HUES6 (cell line): Measurements from ENCODE around the gene BTD.
"Not testable (repeated sequence)": the region's sequence is repeated elsewhere in the genome, so short reads cannot be mapped to it uniquely, and the experiment has no call there.

Experiments used
- H3K27ac ChIP-seq: 2 replicates; pipeline ENCODE4 v1.7.0; 2013; ENCODE audit warnings: low read depth, mild to moderate bottlenecking, low read length, inconsistent platforms
- H3K27me3 ChIP-seq: 2 replicates; pipeline ENCODE4 v1.6.1; 2013; ENCODE audit warnings: low read length; ENCODE audit not compliant: control insufficient read depth, insufficient read depth
- H3K36me3 ChIP-seq: 2 replicates; pipeline ENCODE4 v1.6.1; 2013; ENCODE audit warnings: low read length; ENCODE audit not compliant: control insufficient read depth, insufficient read depth
- H3K4me1 ChIP-seq: 2 replicates; pipeline ENCODE4 v1.6.1; 2013; ENCODE audit warnings: low read length; ENCODE audit not compliant: control insufficient read depth, insufficient read depth
- H3K4me3 ChIP-seq: 2 replicates; pipeline ENCODE4 v1.5.1; 2013; ENCODE audit warnings: low read depth, low read length
- H3K9ac ChIP-seq: one replicate; pipeline ENCODE4 v1.6.1; 2013; ENCODE audit warnings: mild to moderate bottlenecking, low read length
- H3K9me3 ChIP-seq: 2 replicates; pipeline ENCODE4 v1.6.1; 2013; ENCODE audit warnings: low read depth, low read length; ENCODE audit not compliant: control insufficient read depth, insufficient read depth

The BTD gene

DNA sequence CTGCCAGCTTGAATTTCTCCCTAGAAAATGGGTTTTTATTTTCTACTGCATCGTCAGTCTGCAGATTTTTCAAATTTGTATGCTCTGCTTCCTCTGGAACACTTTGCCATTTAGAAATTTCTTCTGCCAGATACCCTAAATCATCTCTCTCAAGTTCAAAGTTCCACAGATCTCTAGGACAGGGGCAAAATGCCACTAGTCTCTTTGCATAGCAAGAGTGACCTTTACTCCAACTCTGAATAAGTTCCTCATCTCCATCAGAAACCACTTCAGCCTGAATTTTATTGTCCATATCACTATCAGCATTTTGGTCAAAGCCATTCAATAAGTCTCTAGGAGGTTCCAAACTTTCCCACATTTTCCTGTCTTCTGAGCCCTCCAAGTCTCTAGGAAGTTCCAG, 3.0 kb downstream of the BTD start:
- not testable (repeated sequence) for H3K4me3 ChIP-seq, H3K9ac ChIP-seq, H3K4me1 ChIP-seq, H3K36me3 ChIP-seq, H3K27ac ChIP-seq, H3K27me3 ChIP-seq
- peaks cover 11% of the 10 kb centered on the region for H3K9me3 ChIP-seq

GRCh38 chr3:15606434-15606891, 4.9 kb downstream of the BTD start:
- no peaks in the 10 kb centered on the region; the same call in 1 of the 2 replicates for H3K36me3 ChIP-seq
- H3K4me1 ChIP-seq: no peaks in the 10 kb centered on the region
- H3K27ac ChIP-seq: no peak overlapping the region; the same call in 1 of the 2 replicates
- no peak overlapping the region for H3K9ac ChIP-seq
- no peak overlapping the region for H3K4me3 ChIP-seq
- H3K9me3 ChIP-seq: peaks cover 11% of the 10 kb centered on the region
- H3K27me3 ChIP-seq: no peaks in the 10 kb centered on the region

GRCh38 chr3:15610082-15610759, 8.7 kb downstream of the BTD start:
- H3K9me3 ChIP-seq: no peaks in the 10 kb centered on the region
- H3K9ac ChIP-seq: no peak overlapping the region
- H3K4me3 ChIP-seq: no peak overlapping the region
- H3K4me1 ChIP-seq: no peaks in the 10 kb centered on the region
- H3K27ac ChIP-seq: no peak overlapping the region
- H3K27me3 ChIP-seq: no peaks in the 10 kb centered on the region
- H3K36me3 ChIP-seq: no peaks in the 10 kb centered on the region; the same call in 1 of the 2 replicates

- Histone ChIP-seq H3K36me3 (no peaks in the 10 kb centered on the region), H3K4me3 (no peak overlapping the region), H3K27me3 (no peaks in the 10 kb centered on the region), H3K9me3 (no peaks in the 10 kb centered on the region), H3K27ac (no peak overlapping the region), H3K9ac (no peak overlapping the region), H3K4me1 (no peaks in the 10 kb centered on the region)
Measured at GRCh38 chr3:15611018-15611417, 9.5 kb downstream of the BTD start.

- H3K4me3 ChIP-seq: no peak overlapping the region
- H3K9ac ChIP-seq: no peak overlapping the region
- H3K4me1 ChIP-seq: no peaks in the 10 kb centered on the region
- H3K27ac ChIP-seq: no peak overlapping the region
- no peaks in the 10 kb centered on the region for H3K9me3 ChIP-seq
- H3K36me3 ChIP-seq: no peaks in the 10 kb centered on the region
- H3K27me3 ChIP-seq: no peaks in the 10 kb centered on the region
Measured at GRCh38 chr3:15612001-15612400, 10.5 kb downstream of the BTD start.

GRCh38 chr3:15614958-15615357, 13.4 kb downstream of the BTD start:
- H3K9ac ChIP-seq: no peak overlapping the region
- no peak overlapping the region for H3K27ac ChIP-seq
- no peaks in the 10 kb centered on the region for H3K27me3 ChIP-seq
- peaks cover 2% of the 10 kb centered on the region; the same call in 1 of the 2 replicates for H3K36me3 ChIP-seq
- peaks cover 11% of the 10 kb centered on the region for H3K9me3 ChIP-seq
- H3K4me3 ChIP-seq: no peak overlapping the region
- H3K4me1 ChIP-seq: no peaks in the 10 kb centered on the region

DNA sequence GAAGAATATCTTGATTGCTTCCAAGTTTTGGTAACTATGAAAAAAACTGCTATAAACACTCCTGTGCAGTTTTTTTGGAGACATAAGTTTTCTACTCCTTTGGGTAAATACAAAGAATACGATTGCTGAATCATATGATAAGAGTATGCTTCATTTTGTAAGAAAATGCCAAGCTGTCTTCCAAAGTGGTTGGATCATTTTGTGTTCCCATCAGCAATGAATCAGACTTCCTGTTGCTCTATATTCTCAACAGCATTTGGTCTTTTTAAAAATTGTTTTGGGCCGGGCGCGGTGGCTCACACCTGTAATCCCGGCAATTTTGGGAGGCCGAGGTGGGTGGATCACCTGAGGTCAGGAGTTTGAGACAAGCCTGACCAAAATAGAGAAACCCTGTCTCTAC, 14.5 kb downstream of the BTD start:
- no peak overlapping the region for H3K4me3 ChIP-seq
- no peaks in the 10 kb centered on the region for H3K27me3 ChIP-seq
- no peaks in the 10 kb centered on the region for H3K4me1 ChIP-seq
- no peak overlapping the region for H3K9ac ChIP-seq
- peaks cover 19% of the 10 kb centered on the region for H3K9me3 ChIP-seq
- H3K36me3 ChIP-seq: peaks cover 5% of the 10 kb centered on the region; the same call in 1 of the 2 replicates
- no peak overlapping the region for H3K27ac ChIP-seq

DNA sequence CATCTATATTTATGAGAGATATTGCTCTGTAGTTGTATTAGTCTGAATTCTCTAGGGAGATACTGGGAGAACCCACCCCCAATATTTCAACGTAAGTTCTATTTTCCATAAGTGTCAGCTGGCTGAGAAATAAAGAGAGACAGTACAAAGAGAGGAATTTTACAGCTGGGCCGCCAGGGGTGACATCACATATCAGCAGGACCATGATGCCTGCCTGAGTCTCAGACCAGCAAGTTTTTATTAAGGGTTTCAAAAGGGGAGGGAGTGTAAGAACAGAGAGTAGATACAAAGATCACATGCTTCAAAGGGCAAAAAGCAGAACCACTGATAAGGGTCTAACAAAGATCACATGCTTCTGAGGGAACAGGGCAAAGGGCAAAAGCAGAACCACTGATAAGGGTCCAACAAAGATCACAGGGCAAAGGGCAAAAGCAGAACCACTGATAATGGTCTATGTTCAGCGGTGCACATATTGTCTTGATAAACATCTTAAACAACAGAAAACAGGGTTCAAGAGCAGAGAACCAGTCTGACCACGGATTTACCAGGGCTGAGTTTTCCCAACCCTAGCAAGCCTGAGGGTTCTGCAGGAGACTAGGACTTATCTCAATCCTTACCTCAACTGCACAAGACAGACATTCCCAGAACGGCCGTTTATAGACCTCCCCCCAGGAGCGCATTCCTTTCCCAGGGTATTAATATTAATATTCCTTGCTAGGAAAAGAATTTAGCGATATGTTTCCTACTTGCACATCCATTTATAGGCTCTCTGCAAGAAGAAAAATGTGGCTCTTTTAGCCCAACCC, 18.3 kb downstream of the BTD start:
- H3K4me1 ChIP-seq, H3K4me3 ChIP-seq, H3K27me3 ChIP-seq, H3K36me3 ChIP-seq, H3K9ac ChIP-seq, H3K27ac ChIP-seq: not testable (repeated sequence)
- peaks cover 29% of the 10 kb centered on the region for H3K9me3 ChIP-seq

GRCh38 chr3:15623535-15624440, 22.2 kb downstream of the BTD start:
- H3K9ac ChIP-seq: no peak overlapping the region
- no peaks in the 10 kb centered on the region for H3K4me1 ChIP-seq
- no peak overlapping the region for H3K27ac ChIP-seq
- no peak overlapping the region for H3K4me3 ChIP-seq
- H3K36me3 ChIP-seq: peaks cover 5% of the 10 kb centered on the region; the same call in 1 of the 2 replicates
- peaks cover 28% of the 10 kb centered on the region for H3K9me3 ChIP-seq
- no peaks in the 10 kb centered on the region for H3K27me3 ChIP-seq

GRCh38 chr3:15628967-15629366, 27.4 kb downstream of the BTD start:
- no peak overlapping the region for H3K27ac ChIP-seq
- no peaks in the 10 kb centered on the region for H3K9me3 ChIP-seq
- no peak overlapping the region for H3K9ac ChIP-seq
- H3K27me3 ChIP-seq: no peaks in the 10 kb centered on the region
- H3K36me3 ChIP-seq: no peaks in the 10 kb centered on the region
- no peak overlapping the region for H3K4me3 ChIP-seq
- H3K4me1 ChIP-seq: peaks cover 36% of the 10 kb centered on the region
